Measurements from ENCODE around the gene PRKN. TPM values are rescaled to one million over a fixed set of nuclear protein-coding genes. Genes with fewer than 3 reads are reported as not detected.

Gene PRKN
- total RNA-seq, 4 donors from 2014 or later, result 9.6 to 17.0 (median 11.6) TPM

- TF ChIP-seq CTCF (IDR thresholded peaks at IDR 0.05; ENCODE audit: low read depth), result no peak
These were observed 1044.6 kb downstream of the PRKN start for GRCh38 chr6:161682982-161683381.

DNA sequence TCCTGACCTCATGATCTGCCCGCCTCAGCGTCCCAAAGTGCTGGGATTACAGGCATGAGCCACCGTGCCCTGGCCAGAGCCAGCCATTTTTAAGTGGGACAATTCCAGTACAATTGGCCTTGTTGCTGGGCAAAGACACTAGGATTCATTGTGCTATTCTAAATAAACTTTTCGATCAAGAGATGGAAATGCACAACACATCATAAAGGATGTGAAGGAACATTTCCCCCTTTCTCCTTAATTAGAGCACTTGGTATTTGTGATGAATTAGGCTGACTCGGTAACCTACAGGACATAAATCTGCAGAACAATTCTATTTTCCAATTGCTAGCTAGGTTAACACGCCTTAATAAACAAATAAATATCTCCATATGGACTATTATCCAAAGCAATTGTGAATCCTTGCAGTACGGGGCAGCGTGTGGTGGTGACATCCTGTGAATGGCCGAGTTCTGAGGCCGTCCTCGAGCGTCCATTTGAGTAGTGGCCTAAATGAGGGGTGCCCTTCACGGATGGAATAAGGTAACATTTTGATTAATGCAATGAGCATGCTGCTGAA lies 1047.5 kb downstream of the PRKN start:
- no peak for TF ChIP-seq CTCF (IDR thresholded peaks at IDR 0.05; ENCODE audit: low read depth)

GRCh38 chr6:161677188-161677587 lies 1050.4 kb downstream of the PRKN start:
- TF ChIP-seq CTCF (IDR thresholded peaks at IDR 0.05; ENCODE audit: low read depth), result no peak

- TF ChIP-seq CTCF (IDR thresholded peaks at IDR 0.05; ENCODE audit: low read depth), result no peak
These were observed 1051.0 kb downstream of the PRKN start for GRCh38 chr6:161676586-161676985.

DNA sequence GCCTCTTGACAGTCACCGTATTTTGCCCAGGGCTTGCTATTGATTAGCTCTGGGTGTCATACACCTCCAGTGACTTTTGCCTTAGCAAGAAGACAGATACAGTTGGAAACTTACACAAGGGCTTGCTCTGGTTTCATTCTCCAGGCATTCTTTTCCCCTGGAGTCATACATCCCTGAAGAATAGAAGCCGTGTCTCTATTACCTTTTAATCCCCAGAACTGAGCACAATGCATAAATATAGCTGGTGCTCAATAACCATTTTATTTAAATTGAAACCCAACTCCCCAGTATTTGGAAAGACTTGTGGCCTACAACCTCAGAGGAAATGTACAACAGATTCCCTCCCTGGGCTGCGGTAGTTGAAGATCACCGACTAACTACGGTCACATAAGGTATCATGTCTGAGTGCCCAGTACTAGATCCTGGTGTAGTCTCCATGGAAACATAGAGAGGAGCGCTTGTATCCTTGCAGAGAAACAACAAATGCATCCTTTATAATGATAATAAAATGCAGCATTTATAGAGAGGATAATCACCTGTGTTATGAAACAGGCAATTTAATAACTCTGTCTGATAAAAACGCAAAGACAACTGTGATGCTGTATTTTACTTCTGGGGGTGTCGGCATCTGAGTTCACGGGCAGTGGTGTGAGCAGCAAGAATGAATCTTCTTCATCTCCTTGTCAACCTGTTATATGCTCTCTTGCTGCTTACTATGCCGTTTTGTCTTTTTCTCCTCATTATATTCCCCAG lies 1052.5 kb downstream of the PRKN start:
- no peak for TF ChIP-seq CTCF (IDR thresholded peaks at IDR 0.05; ENCODE audit: low read depth)

GRCh38 chr6:161673026-161673425 lies 1054.5 kb downstream of the PRKN start:
- TF ChIP-seq CTCF (IDR thresholded peaks at IDR 0.05; ENCODE audit: low read depth), result no peak

- no peak for TF ChIP-seq CTCF (IDR thresholded peaks at IDR 0.05; ENCODE audit: low read depth)
These were observed 1056.4 kb downstream of the PRKN start for GRCh38 chr6:161671117-161671516.
